DMS79 (cell line): Measurements from ENCODE around the gene MRPS17.
"Not testable (repeated sequence)": the region's sequence is repeated elsewhere in the genome, so short reads cannot be mapped to it uniquely, and the experiment has no call there.

ENCODE experiments used
- DNase-seq: peaks from one replicate; lab custom pipeline; 2025; lab: John Stamatoyannopoulos, UW

Gene MRPS17

DNA sequence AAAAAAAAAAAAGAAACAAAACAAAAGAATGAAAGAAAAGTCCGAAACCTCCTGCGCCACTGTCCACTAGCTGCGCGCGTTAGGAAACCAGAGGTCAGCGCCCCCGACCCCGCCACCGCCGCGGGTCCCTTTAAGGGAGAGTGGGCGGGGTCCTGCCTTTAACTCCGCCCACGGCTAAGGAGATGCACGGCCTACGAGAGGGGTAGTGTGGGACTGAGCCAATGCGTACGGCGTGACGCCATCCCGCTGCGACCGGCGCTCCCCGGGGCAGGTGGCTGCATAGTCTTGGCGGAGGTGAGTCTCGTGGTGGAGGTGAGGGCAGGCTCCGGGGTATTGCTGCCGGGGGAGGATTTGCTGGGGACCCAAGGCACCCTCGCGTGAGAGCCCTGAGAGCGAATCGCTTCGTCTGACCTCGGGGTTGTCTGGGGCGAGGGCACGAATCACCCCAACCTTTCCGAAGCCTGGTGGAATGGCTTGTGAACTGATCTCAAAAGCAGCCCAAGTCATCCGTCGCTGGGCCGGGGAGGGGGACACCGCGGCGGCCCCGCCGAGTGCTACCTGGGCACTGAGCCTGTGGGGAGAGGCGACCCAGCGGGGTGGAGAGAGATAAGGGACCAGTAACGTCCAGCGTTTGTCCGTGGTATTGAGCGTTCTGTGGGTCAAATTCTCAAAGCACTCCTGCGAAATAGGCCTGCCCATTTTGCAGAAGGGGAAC lies at the start of gene MRPS17:
MRPS17 (plus strand) TSS at position 241 of the 715 bp plus-strand sequence. CDS start 1,319 bp downstream, outside the sequence.
- DNase-seq, result peak; percentile 85

GRCh38 chr7:55903985-55904759 lies 47.5 kb upstream of the MRPS17 start:
- no peak for DNase-seq

DNA sequence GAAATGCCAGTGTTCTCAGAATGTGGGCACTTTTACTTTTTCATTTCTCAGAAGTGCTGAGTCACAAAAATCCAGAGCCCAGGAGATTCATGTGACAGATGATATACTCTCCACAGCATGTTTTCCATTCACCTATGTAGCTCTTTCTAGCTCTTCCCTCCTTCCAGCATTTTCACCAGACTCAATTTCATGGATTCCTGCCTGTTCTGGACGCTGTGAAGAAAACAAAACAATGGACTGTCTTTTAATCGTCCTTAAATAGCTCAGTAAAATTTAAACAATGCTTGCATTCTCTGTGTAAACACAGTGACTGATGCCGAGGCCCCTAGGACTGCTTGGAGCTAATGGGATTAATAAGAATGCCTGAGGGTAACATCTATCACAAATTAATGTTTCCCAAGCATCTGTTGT lies 38.9 kb upstream of the MRPS17 start:
- no peak for DNase-seq

DNA sequence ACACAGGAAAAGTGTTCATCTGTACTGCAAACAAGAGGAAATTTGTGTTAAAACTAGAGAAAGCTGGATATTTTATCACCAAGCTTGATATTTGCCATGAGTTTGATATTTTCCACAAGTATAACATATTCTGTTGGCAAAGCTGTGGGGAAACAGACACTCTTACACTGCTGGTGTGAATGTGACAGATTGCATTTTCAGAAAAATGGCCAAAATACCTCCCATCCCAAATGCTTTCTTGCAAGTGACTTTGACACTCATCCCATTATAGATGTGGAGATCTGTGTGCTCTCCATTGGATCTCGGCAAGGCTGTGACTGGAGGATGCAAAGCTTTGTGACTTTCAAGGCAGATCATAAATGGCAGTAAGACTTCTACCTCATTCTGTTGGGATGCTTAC lies 33.9 kb upstream of the MRPS17 start:
- DNase-seq, result no peak

- DNase-seq, result no peak
These were observed 23.5 kb upstream of the MRPS17 start for GRCh38 chr7:55928006-55928767.

- DNase-seq, result no peak
These were observed 20.1 kb upstream of the MRPS17 start for GRCh38 chr7:55931421-55932151.

GRCh38 chr7:55939514-55940123 lies 12.1 kb upstream of the MRPS17 start:
- DNase-seq, result no peak

- DNase-seq, result no peak
These were observed 5.1 kb upstream of the MRPS17 start for GRCh38 chr7:55946545-55946944.

- DNase-seq, result not testable (repeated sequence)
These were observed 635 bp downstream of the MRPS17 start for GRCh38 chr7:55952352-55952671.

DNA sequence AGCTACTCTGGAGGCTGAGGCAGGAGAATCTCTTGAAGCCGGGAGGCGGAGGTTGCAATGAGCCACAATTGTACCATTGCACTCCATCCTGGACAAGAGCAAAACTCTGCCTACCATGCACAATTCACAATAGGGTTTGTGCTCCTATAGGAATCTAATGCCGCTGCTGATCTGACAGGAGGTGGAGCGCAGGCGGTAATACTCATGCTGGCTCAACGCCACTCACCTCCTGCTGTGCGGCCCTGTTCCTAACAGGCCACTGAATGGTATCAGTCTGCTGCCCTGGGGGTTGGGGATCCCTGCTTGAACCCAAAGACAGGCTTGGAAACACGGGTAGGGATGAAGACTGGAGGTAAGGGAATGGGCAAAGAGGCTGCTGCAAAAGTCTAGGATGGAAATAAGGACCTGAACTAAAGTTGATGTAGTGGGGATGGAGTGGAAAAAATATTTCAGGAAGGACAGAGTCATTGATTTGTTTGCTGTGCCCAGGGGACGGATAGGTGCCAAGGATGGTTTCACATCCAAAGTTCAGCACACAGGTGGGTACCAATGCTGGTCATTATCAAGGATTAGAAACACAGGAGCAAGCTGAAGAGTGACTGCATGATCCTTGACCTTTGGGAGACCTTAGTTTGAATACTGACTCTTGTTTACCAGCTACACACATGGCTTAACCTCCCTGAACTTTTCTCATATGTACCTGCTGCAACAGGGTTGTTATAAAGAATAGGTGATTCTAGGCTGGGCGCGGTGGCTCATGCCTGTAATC lies 2.2 kb downstream of the MRPS17 start:
- DNase-seq, result no peak

GRCh38 chr7:55957190-55957589 lies 5.5 kb downstream of the MRPS17 start:
- DNase-seq, result no peak

DNA sequence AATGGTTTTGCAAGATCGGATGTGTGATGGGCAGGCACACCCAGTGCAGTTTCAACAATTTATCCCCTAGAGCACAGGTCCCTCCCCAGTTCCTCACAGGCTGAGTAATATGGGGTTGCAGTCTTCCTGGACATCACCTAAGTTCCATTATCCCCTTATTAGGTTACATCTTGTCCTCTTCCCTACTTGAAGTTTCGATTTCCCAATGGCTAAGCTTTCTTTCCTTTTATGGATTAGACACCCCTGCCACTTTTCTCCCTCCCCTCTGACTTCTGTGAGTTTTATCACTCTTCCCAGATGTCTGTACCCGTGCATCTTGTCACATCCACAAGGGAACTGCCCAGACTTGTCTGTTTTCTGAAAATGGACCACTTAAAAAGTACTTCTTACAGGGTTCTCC lies 10.3 kb downstream of the MRPS17 start:
- no peak for DNase-seq

- DNase-seq, result no peak
These were observed 12.0 kb downstream of the MRPS17 start for GRCh38 chr7:55963584-55964168.

- DNase-seq, result peak; percentile 24
These were observed 12.8 kb downstream of the MRPS17 start, which contains the start of gene NIPSNAP2 for GRCh38 chr7:55964261-55965099. Gene NIPSNAP2 (plus strand): TSS chr7:55964585. CDS start chr7:55964610, 25 bp downstream.

- DNase-seq, result no peak
These were observed 13.4 kb downstream of the MRPS17 start for GRCh38 chr7:55965100-55965470.

GRCh38 chr7:55965805-55966421 lies 14.2 kb downstream of the MRPS17 start:
- DNase-seq, result no peak

DNA sequence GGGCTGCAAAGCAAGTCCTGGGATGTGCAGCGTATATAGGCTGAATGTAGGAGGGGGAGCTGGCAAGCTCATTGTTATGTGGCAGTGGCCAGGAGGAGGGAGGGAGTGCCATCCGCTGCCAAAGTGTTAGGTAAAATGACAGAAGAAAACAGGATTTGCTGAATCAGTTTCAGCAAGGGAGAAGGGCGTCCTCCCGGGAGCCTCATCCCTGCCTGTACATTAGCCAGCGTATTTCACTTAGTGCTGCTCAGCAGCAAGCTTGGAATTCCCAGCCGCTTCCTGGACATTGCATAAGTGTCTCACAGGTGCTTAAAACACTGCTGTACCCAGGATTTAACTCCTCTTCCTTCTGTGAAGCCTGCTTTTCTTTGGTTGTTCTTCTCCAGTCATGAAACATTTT lies 15.2 kb downstream of the MRPS17 start:
- no peak for DNase-seq

DNA sequence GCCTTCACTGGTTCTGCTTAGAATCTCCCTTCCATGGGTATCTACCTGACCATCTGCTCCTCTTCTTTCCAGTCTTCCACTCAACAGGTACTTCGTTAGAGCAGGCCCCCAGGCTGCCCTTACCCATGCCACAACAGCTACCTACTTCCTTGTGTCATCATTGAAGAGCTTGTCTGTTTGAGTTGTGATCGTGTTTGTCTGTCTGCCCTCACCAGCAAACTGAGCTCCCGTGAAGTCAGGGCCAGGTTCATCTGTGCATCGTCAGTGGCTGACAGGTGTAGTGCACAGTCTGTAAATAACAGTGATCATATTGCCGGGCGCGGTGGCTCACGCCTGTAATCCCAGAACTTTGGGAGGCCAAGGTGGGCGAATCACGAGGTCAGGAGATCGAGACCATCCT lies 17.7 kb downstream of the MRPS17 start:
- DNase-seq, result no peak

DNA sequence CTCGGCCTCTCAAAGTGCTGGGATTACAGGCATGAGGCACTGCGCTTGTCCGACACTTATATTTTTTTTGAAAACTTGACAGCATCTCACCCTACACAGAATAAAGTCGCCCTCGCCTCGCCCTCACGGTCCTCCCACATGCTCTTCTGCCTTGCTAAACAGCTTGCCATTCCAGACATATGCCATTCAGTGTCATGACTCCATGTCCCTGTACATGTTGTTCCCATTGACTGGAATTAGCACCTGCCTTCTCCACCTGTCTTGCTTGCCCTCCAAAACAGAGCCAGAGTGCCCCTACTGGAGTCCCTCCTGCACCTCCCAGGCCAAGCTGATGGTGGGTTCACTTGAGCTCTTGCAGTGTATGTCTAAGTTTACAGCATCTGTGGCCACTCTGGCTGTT lies 18.9 kb downstream of the MRPS17 start:
- no peak for DNase-seq
